ENCODE data around the gene KCNA5. TPM values are rescaled to one million over a fixed set of nuclear protein-coding genes. Genes with fewer than 3 reads are reported as not detected.

The KCNA5 gene
- total RNA-seq, 1 donor from 2014 or later: 0.05 TPM

Other genes with a start within 250 kb of the KCNA5 start
- gene KCNA1, start 134.0 kb upstream of the KCNA5 start, total RNA-seq: not detected